ENCODE measurements around the gene CDKL2.
"Not testable (repeated sequence)": the region's sequence is repeated elsewhere in the genome, so short reads cannot be mapped to it uniquely, and the experiment has no call there.

GRCh38 chr4:75533926-75534325 lies 96.4 kb downstream of the CDKL2 start:
- not testable (repeated sequence) for TF ChIP-seq CTCF (IDR thresholded peaks at IDR 0.05); EZH2 (IDR thresholded peaks at IDR 0.05; ENCODE audit: borderline replicate concordance, insufficient read depth, low read depth, low read length, poor library complexity, severe bottlenecking)

Data from B cell (primary cell).